ENCODE results near the gene RRBP1. TPM values are rescaled to one million over a fixed set of nuclear protein-coding genes. Genes with fewer than 3 reads are reported as not detected.

Gene RRBP1
- total and polyA plus RNA-seq, 4 donors, result 75.4 to 202 (median 130) TPM

DNA sequence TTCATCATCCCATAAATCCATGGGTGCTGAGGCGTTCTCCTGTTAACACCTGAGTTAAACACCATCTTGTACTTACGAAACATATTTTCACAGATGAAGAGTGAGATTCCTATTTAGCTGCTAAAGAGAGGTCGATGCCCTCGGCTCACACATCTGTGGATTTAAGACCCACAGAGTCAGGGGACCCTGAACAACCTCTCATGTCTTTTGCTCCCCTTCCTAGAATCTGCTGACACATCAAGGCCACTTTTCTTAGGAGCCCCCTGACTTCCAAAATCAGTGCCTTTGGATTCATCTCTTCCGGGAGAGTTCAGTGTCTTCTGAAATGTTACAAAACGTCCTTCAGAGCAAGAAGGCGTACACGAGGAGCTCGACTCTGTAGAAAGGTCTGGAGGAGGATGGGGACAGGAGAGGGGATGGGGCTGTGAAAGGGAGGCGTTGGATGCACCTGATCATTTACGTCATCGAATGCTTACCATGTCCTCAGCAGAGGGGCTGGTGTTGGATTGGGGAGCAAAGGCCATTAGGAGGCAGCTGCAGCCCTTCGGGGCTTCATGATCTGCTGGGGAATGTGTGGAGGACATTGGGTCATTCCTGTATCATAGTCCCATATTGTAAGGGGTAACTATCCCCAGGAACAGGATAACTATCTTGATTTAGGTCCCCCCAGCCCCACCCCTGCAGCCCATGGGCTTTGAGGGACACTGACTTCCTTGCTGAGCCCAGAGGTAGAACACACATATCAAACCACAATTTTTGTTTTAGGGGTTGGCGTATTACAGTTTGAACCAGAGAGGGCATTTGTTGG lies 40.7 kb upstream of the RRBP1 start:
- no peak overlapping the region for H3K27ac ChIP-seq (ENCODE audit: low read depth in 1 of 2, low read length in 2 of 2)
- no peaks in the 10 kb centered on the region for H3K36me3 ChIP-seq (ENCODE audit: control insufficient read depth in 4 of 4, insufficient read depth in 3 of 4, low read depth in 1 of 4, low read length in 3 of 4)
- H3K27me3 ChIP-seq (ENCODE audit: control insufficient read depth in 4 of 4, insufficient read depth in 4 of 4, low read length in 3 of 4), result no peaks in the 10 kb centered on the region
- H3K9ac ChIP-seq (ENCODE audit: low read depth in 1 of 2, low read length in 2 of 2), result no peak overlapping the region
- 87% methylated on average over 14 of the region's 14 CpGs for WGBS
- H3K4me1 ChIP-seq (ENCODE audit: control insufficient read depth in 4 of 4, insufficient read depth in 4 of 4, low read length in 3 of 4), result peaks cover 0 to 3% (median 1%) of the 10 kb centered on the region in 4 donors
- H3K9me3 ChIP-seq (ENCODE audit: control insufficient read depth in 4 of 4, low read length in 3 of 4), result no peaks in the 10 kb centered on the region
- TF ChIP-seq, protein P1, sequence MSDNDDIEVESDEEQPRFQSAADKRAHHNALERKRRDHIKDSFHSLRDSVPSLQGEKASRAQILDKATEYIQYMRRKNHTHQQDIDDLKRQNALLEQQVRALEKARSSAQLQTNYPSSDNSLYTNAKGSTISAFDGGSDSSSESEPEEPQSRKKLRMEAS (IDR thresholded peaks at IDR 0.05), result no peak
- TF ChIP-seq, protein P2, sequence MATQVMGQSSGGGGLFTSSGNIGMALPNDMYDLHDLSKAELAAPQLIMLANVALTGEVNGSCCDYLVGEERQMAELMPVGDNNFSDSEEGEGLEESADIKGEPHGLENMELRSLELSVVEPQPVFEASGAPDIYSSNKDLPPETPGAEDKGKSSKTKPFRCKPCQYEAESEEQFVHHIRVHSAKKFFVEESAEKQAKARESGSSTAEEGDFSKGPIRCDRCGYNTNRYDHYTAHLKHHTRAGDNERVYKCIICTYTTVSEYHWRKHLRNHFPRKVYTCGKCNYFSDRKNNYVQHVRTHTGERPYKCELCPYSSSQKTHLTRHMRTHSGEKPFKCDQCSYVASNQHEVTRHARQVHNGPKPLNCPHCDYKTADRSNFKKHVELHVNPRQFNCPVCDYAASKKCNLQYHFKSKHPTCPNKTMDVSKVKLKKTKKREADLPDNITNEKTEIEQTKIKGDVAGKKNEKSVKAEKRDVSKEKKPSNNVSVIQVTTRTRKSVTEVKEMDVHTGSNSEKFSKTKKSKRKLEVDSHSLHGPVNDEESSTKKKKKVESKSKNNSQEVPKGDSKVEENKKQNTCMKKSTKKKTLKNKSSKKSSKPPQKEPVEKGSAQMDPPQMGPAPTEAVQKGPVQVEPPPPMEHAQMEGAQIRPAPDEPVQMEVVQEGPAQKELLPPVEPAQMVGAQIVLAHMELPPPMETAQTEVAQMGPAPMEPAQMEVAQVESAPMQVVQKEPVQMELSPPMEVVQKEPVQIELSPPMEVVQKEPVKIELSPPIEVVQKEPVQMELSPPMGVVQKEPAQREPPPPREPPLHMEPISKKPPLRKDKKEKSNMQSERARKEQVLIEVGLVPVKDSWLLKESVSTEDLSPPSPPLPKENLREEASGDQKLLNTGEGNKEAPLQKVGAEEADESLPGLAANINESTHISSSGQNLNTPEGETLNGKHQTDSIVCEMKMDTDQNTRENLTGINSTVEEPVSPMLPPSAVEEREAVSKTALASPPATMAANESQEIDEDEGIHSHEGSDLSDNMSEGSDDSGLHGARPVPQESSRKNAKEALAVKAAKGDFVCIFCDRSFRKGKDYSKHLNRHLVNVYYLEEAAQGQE (IDR thresholded peaks at IDR 0.05), result no peak
- no peak for TF ChIP-seq HNF4G (IDR thresholded peaks at IDR 0.05)
- TF ChIP-seq HNF4A (conservative IDR thresholded peaks at IDR 0.05), result no peak
- TF ChIP-seq, protein P3, sequence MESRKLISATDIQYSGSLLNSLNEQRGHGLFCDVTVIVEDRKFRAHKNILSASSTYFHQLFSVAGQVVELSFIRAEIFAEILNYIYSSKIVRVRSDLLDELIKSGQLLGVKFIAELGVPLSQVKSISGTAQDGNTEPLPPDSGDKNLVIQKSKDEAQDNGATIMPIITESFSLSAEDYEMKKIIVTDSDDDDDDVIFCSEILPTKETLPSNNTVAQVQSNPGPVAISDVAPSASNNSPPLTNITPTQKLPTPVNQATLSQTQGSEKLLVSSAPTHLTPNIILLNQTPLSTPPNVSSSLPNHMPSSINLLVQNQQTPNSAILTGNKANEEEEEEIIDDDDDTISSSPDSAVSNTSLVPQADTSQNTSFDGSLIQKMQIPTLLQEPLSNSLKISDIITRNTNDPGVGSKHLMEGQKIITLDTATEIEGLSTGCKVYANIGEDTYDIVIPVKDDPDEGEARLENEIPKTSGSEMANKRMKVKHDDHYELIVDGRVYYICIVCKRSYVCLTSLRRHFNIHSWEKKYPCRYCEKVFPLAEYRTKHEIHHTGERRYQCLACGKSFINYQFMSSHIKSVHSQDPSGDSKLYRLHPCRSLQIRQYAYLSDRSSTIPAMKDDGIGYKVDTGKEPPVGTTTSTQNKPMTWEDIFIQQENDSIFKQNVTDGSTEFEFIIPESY (IDR thresholded peaks at IDR 0.05), result no peak
- TF ChIP-seq RAD21 (IDR thresholded peaks at IDR 0.05), result no peak
- no peak for TF ChIP-seq TAF1 (conservative IDR thresholded peaks at IDR 0.05)
- no peak for TF ChIP-seq NR2F2 (IDR thresholded peaks at IDR 0.05)
- TF ChIP-seq, protein P4, sequence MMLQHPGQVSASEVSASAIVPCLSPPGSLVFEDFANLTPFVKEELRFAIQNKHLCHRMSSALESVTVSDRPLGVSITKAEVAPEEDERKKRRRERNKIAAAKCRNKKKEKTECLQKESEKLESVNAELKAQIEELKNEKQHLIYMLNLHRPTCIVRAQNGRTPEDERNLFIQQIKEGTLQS (IDR thresholded peaks at IDR 0.05), result no peak
- TF ChIP-seq, protein P5, sequence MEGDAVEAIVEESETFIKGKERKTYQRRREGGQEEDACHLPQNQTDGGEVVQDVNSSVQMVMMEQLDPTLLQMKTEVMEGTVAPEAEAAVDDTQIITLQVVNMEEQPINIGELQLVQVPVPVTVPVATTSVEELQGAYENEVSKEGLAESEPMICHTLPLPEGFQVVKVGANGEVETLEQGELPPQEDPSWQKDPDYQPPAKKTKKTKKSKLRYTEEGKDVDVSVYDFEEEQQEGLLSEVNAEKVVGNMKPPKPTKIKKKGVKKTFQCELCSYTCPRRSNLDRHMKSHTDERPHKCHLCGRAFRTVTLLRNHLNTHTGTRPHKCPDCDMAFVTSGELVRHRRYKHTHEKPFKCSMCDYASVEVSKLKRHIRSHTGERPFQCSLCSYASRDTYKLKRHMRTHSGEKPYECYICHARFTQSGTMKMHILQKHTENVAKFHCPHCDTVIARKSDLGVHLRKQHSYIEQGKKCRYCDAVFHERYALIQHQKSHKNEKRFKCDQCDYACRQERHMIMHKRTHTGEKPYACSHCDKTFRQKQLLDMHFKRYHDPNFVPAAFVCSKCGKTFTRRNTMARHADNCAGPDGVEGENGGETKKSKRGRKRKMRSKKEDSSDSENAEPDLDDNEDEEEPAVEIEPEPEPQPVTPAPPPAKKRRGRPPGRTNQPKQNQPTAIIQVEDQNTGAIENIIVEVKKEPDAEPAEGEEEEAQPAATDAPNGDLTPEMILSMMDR (IDR thresholded peaks at IDR 0.05; ENCODE audit: low read depth, low read length, missing input control), result no peak
- no peak for TF ChIP-seq SP1 (IDR thresholded peaks at IDR 0.05)
- no peak overlapping the region for H3K4me3 ChIP-seq (ENCODE audit: low read depth in 1 of 3, low read length in 3 of 3)
- no peak for DNase-seq (ENCODE audit: low spot score)

DNA sequence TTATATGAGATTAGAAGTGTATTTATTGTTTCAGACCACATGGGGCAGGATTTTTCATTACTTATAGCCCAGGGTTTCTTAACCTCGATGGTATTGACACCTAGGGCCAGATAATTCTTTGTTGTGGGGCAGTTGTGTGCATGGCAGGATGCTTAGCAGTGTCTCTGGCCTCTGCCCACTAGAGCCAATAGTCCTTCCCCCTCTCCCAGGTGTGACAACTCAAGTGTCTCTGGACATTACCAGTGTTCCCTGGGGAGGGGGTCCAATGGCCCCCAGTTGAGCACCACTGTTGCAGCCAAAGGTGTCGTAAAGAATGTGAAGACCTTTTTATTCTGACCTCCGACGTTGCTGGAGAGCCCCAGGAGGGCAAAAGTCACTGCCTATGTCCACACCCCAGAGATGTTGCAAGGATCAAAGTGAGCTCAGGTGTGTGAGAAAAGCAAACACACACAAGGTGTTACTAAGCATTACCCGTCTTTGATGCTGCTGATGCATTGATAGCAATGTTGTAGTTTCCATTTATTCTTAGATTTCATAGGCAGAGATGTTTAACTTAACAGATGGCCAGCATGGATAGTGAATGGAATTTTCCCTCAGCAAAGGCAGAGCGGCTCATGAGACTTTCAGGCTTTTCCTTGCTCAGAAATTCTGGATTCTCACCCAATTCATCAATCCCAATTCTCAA lies 39.9 kb upstream of the RRBP1 start:
- Histone ChIP-seq H3K4me3 (ENCODE audit: low read depth in 1 of 3, low read length in 3 of 3) (no peak overlapping the region), H3K36me3 (ENCODE audit: control insufficient read depth in 4 of 4, insufficient read depth in 3 of 4, low read depth in 1 of 4, low read length in 3 of 4) (no peaks in the 10 kb centered on the region), H3K4me1 (ENCODE audit: control insufficient read depth in 4 of 4, insufficient read depth in 4 of 4, low read length in 3 of 4) (peaks cover 0 to 3% (median 1%) of the 10 kb centered on the region in 4 donors), H3K27me3 (ENCODE audit: control insufficient read depth in 4 of 4, insufficient read depth in 4 of 4, low read length in 3 of 4) (no peaks in the 10 kb centered on the region), H3K27ac (ENCODE audit: low read depth in 1 of 2, low read length in 2 of 2) (no peak overlapping the region), H3K9ac (ENCODE audit: low read depth in 1 of 2, low read length in 2 of 2) (no peak overlapping the region), H3K9me3 (ENCODE audit: control insufficient read depth in 4 of 4, low read length in 3 of 4) (no peaks in the 10 kb centered on the region)
- WGBS, result 34% methylated on average over 6 of the region's 6 CpGs
- no peak for DNase-seq (ENCODE audit: low spot score)
- TF ChIP-seq RAD21 (IDR thresholded peaks at IDR 0.05) (peak in 1 of 2 donors; percentile 30), HNF4A (conservative IDR thresholded peaks at IDR 0.05) (peak; percentile 21 to 31), SP1 (IDR thresholded peaks at IDR 0.05) (peak; percentile 22), FOXA2 (IDR thresholded peaks at IDR 0.05) (no peak)
- TF ChIP-seq, protein P3 (IDR thresholded peaks at IDR 0.05), result no peak
- TF ChIP-seq, protein P4 (IDR thresholded peaks at IDR 0.05), result no peak
